Left lung (tissue), 10 donors: ENCODE results near the gene CHMP1A. TPM values are rescaled to one million over a fixed set of nuclear protein-coding genes. Genes with fewer than 3 reads are reported as not detected.
"Not testable (repeated sequence)": the region's sequence is repeated elsewhere in the genome, so short reads cannot be mapped to it uniquely, and the experiment has no call there.

Source experiments
- ATAC-seq: fragments of 200-7000 bp; cut with Tn5 transposase; one replicate; pipeline ENCODE4 v1.9.1; 2020; ENCODE audit warnings: moderate library complexity
- DNase-seq, 4 donors: peaks; one replicate each; pipeline ENCODE4 v3.0.0-alpha.2; 2013 to 2020
- H3K27ac ChIP-seq, 2 donors: fragments of 200-600 bp; sonication (generic) in 1 of 2; one replicate each; pipeline versions ENCODE4 v1.5.0 to v1.8.0; 2020 to 2021
- H3K27me3 ChIP-seq, 2 donors: fragments of 200-600 bp; sonication (generic) in 1 of 2; one replicate each; pipeline versions ENCODE4 v1.5.0 to v1.8.0; 2020 to 2021
- H3K36me3 ChIP-seq, 2 donors: fragments of 200-600 bp; sonication (generic) in 1 of 2; one replicate each; pipeline versions ENCODE4 v1.5.0 to v1.8.0; 2020 to 2021
- H3K4me1 ChIP-seq, 2 donors: fragments of 200-600 bp; one replicate each; pipeline ENCODE4 v1.8.0; 2021
- H3K4me3 ChIP-seq, 2 donors: fragments of 200-600 bp; sonication (generic) in 1 of 2; one replicate each; pipeline versions ENCODE4 v1.5.0 to v1.8.0; 2020 to 2021; ENCODE audit warnings: mild to moderate bottlenecking in 1 of 2
- H3K9me3 ChIP-seq, 2 donors: fragments of 200-600 bp; sonication (generic) in 1 of 2; one replicate each; pipeline versions ENCODE4 v1.5.0 to v1.8.0; 2020 to 2021
- intact Hi-C, 2 donors: fragments of 100-400 bp; cut with DNase I; formaldehyde crosslinking; loops; one replicate each; pipeline versions ENCODE4 v1.11.2 to v1.14.2; 2022
- polyA plus RNA-seq, 6 donors: library from polyadenylated mRNA; unstranded; fragments of 120-200 nt; gene quantifications; one replicate each; pipeline ENCODE4 v1.2.1, GENCODE V29; 2013; ENCODE audit not compliant: insufficient read length in 6 of 6
- total RNA-seq, 2 donors: library from RNA; stranded (reverse); fragmentation: NEBNext Ultra II Directional; extraction: Animal tissue kit (Norgen Biotek cat#: 25700); gene quantifications; one replicate each; pipeline ENCODE4 v1.2.1, GENCODE V29; 2021
- TF ChIP-seq, protein P1 (sequence below), 2 donors: fragments of 200-600 bp; sonication (generic) in 1 of 2; IDR thresholded peaks; one replicate each; pipeline versions ENCODE4 v1.5.0 to v1.8.0; 2021; ENCODE audit warnings: antibody characterized with exemption in 2 of 2
- donor health status: DM: no; HTN: yes; CAD: no.
- donor health status: DM: no; HTN: no; CAD: no.

The CHMP1A gene
- total and polyA plus RNA-seq, 8 donors, result 60.8 to 91.5 (median 72.5) TPM

- Histone ChIP-seq H3K27ac (no peak overlapping the region), H3K36me3 (peaks cover 0 to 81% of the 10 kb centered on the region in 2 donors)
- intact Hi-C loops, result no loop called here
Measured at GRCh38 chr16:89695086-89695874, 37.8 kb upstream of the CHMP1A start.

GRCh38 chr16:89694784-89695085 is 37.2 kb upstream of the CHMP1A start:
- peaks cover 0 to 85% of the 10 kb centered on the region in 2 donors for H3K36me3 ChIP-seq
- H3K4me3 ChIP-seq, H3K27me3 ChIP-seq, ATAC-seq, intact Hi-C loops, DNase-seq, H3K9me3 ChIP-seq, H3K27ac ChIP-seq: not testable (repeated sequence)
- peaks cover 0 to 12% of the 10 kb centered on the region in 2 donors for H3K4me1 ChIP-seq

More at GRCh38 chr16:89695086-89695874, 37.8 kb upstream of the CHMP1A start:
- Histone ChIP-seq H3K4me3 (no peak overlapping the region), H3K9me3 (no peaks in the 10 kb centered on the region), H3K27me3 (no peaks in the 10 kb centered on the region), H3K4me1 (peaks cover 0 to 18% of the 10 kb centered on the region in 2 donors)
- ATAC-seq (no peak), DNase-seq (peak in 1 of 4 donors; percentile 76)
- TF ChIP-seq, protein P1, sequence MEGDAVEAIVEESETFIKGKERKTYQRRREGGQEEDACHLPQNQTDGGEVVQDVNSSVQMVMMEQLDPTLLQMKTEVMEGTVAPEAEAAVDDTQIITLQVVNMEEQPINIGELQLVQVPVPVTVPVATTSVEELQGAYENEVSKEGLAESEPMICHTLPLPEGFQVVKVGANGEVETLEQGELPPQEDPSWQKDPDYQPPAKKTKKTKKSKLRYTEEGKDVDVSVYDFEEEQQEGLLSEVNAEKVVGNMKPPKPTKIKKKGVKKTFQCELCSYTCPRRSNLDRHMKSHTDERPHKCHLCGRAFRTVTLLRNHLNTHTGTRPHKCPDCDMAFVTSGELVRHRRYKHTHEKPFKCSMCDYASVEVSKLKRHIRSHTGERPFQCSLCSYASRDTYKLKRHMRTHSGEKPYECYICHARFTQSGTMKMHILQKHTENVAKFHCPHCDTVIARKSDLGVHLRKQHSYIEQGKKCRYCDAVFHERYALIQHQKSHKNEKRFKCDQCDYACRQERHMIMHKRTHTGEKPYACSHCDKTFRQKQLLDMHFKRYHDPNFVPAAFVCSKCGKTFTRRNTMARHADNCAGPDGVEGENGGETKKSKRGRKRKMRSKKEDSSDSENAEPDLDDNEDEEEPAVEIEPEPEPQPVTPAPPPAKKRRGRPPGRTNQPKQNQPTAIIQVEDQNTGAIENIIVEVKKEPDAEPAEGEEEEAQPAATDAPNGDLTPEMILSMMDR (IDR thresholded peaks at IDR 0.05), result no peak

- ATAC-seq, result no peak
Measured at GRCh38 chr16:89693931-89694783, 36.6 kb upstream of the CHMP1A start.

GRCh38 chr16:89693289-89693731 is 35.8 kb upstream of the CHMP1A start:
- Histone ChIP-seq H3K27me3 (no peaks in the 10 kb centered on the region), H3K27ac (no peak overlapping the region), H3K9me3 (no peaks in the 10 kb centered on the region), H3K4me3 (no peak overlapping the region), H3K36me3 (peaks cover 0 to 91% of the 10 kb centered on the region in 2 donors), H3K4me1 (peaks cover 0 to 6% of the 10 kb centered on the region in 2 donors)
- DNase-seq (no peak), ATAC-seq (no peak)
- TF ChIP-seq, protein P1 (IDR thresholded peaks at IDR 0.05), result no peak
- intact Hi-C loops, result no loop called here

More at GRCh38 chr16:89693931-89694783, 36.6 kb upstream of the CHMP1A start:
- Histone ChIP-seq H3K4me1 (peaks cover 0 to 6% of the 10 kb centered on the region in 2 donors), H3K4me3 (no peak overlapping the region), H3K27ac (no peak overlapping the region), H3K36me3 (peaks cover 0 to 89% of the 10 kb centered on the region in 2 donors), H3K27me3 (no peaks in the 10 kb centered on the region), H3K9me3 (no peaks in the 10 kb centered on the region)
- TF ChIP-seq, protein P1 (IDR thresholded peaks at IDR 0.05), result no peak
- no peak for DNase-seq
- intact Hi-C loops, result no loop called here

- Histone ChIP-seq H3K4me3 (no peak overlapping the region), H3K27me3 (no peaks in the 10 kb centered on the region), H3K27ac (no peak overlapping the region), H3K4me1 (peaks cover 8 to 14% of the 10 kb centered on the region in 2 donors), H3K36me3 (peaks cover 0 to 79% of the 10 kb centered on the region in 2 donors), H3K9me3 (no peaks in the 10 kb centered on the region)
- DNase-seq (no peak), ATAC-seq (no peak)
- TF ChIP-seq, protein P1 (IDR thresholded peaks at IDR 0.05), result no peak
- intact Hi-C loops, result no loop called here
Measured at GRCh38 chr16:89691986-89692569, 34.6 kb upstream of the CHMP1A start.
